ENCODE results near the gene LMF2. TPM values are rescaled to one million over a fixed set of nuclear protein-coding genes. Genes with fewer than 3 reads are reported as not detected.
A peak's percentile ranks its signal among the peaks of the same experiment; 100 is the strongest.

LMF2 gene
- total RNA-seq, 3 donors from 2014 or later (not counting 1 experiment from before 2014, with no cell fraction given) = 114 to 129 (median 122) TPM

DNA sequence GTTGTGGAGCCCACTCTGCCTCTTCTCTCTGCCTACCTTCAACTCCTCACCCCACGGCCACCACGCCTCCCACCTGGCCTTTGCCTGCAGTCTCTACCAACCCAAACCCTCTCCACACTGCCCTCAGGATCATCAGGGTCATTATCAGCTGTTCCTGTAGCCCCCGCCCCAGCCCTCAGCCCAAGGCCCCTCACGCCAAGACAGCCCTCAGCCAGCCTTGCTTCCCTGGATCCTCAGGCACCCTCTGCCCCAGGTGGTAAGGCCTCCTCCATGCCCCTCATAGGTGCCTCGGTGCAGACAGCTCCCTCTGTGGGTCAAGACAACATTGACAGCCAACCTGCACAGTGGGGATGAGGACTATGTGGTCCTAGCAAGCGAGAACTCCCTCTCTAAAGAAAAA is 34.4 kb downstream of the LMF2 start:
- ATAC-seq (no peak), DNase-seq (peak in 1 of 2 donors; percentile 76)
- intact Hi-C loops (cut with micrococcal nuclease) = loop anchor here (5.0 kb wide), 1 partner anchor 34 kb away; the partner anchor contains the start of genes LMF2 and NCAPH2
- 69% methylated on average over 6 of the region's 6 CpGs for WGBS (ENCODE audit: insufficient coverage)
- Histone ChIP-seq H3K4me3 (ENCODE audit: low read length) (no peak overlapping the region), H3K36me3 (ENCODE audit: control insufficient read depth, insufficient read depth, low read length) (peaks cover 4% of the 10 kb centered on the region), H3K27me3 (ENCODE audit: control insufficient read depth, insufficient read depth, low read length) (no peaks in the 10 kb centered on the region), H3K9me3 (ENCODE audit: control insufficient read depth, insufficient read depth, low read length) (no peaks in the 10 kb centered on the region), H3K27ac (ENCODE audit: low read length) (peak overlapping the region; percentile 54), H3K4me1 (ENCODE audit: control insufficient read depth, insufficient read depth, low read length) (peaks cover 68% of the 10 kb centered on the region)
- peaks cover 33 to 67% of the 10 kb centered on the region in 2 donors for H3K4me1 Mint-ChIP-seq
- TF ChIP-seq, protein P1, sequence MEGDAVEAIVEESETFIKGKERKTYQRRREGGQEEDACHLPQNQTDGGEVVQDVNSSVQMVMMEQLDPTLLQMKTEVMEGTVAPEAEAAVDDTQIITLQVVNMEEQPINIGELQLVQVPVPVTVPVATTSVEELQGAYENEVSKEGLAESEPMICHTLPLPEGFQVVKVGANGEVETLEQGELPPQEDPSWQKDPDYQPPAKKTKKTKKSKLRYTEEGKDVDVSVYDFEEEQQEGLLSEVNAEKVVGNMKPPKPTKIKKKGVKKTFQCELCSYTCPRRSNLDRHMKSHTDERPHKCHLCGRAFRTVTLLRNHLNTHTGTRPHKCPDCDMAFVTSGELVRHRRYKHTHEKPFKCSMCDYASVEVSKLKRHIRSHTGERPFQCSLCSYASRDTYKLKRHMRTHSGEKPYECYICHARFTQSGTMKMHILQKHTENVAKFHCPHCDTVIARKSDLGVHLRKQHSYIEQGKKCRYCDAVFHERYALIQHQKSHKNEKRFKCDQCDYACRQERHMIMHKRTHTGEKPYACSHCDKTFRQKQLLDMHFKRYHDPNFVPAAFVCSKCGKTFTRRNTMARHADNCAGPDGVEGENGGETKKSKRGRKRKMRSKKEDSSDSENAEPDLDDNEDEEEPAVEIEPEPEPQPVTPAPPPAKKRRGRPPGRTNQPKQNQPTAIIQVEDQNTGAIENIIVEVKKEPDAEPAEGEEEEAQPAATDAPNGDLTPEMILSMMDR (IDR thresholded peaks at IDR 0.05) = no peak
- peak overlapping the region; percentile 97 for H3K4me3 Mint-ChIP-seq
- no peaks in the 10 kb centered on the region for H3K27me3 Mint-ChIP-seq (ENCODE audit: low read depth in 2 of 2)
- H3K9me3 Mint-ChIP-seq = no peaks in the 10 kb centered on the region
- H3K36me3 Mint-ChIP-seq = no peaks in the 10 kb centered on the region
- H3K27ac Mint-ChIP-seq = peak overlapping the region; percentile 79

DNA sequence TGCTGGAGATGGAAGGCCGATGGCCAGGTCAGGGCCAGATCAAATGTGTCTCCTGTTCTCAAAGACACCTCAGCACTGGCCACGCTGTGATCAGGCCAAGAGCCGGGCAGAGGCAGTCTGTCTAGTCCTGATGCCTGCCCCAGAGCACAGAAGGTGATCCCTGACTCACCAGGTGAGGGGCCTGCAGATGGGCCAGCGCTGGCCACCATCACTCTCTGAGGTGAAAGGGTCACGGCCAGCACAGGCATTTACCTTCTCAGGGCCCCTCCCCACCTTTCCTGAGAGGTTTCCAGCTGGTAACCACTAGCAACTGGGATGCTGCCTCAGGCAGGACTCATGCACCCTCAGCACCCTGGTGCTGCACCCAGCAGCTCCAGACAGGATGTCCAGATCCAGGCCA is 35.5 kb downstream of the LMF2 start:
- Mint-ChIP-seq H3K9me3 (no peaks in the 10 kb centered on the region), H3K4me3 (peak overlapping the region; percentile 53), H3K36me3 (no peaks in the 10 kb centered on the region), H3K4me1 (peaks cover 37 to 66% of the 10 kb centered on the region in 2 donors), H3K27me3 (ENCODE audit: low read depth in 2 of 2) (no peaks in the 10 kb centered on the region), H3K27ac (no peak overlapping the region)
- TF ChIP-seq, protein P1 (IDR thresholded peaks at IDR 0.05) = no peak
- DNase-seq = no peak
- WGBS (ENCODE audit: insufficient coverage) = 88% methylated on average over 5 of the region's 5 CpGs
- peaks cover 72% of the 10 kb centered on the region for H3K4me1 ChIP-seq (ENCODE audit: control insufficient read depth, insufficient read depth, low read length)
- peak overlapping the region; percentile 91 for H3K27ac ChIP-seq (ENCODE audit: low read length)
- H3K4me3 ChIP-seq (ENCODE audit: low read length) = no peak overlapping the region
- ATAC-seq = no peak
- H3K27me3 ChIP-seq (ENCODE audit: control insufficient read depth, insufficient read depth, low read length) = no peaks in the 10 kb centered on the region
- no peaks in the 10 kb centered on the region for H3K9me3 ChIP-seq (ENCODE audit: control insufficient read depth, insufficient read depth, low read length)
- intact Hi-C loops (cut with micrococcal nuclease) = loop anchor here (5.0 kb wide), 1 partner anchor 35 kb away; the partner anchor contains the start of genes LMF2 and NCAPH2
- H3K36me3 ChIP-seq (ENCODE audit: control insufficient read depth, insufficient read depth, low read length) = peaks cover 13% of the 10 kb centered on the region

DNA sequence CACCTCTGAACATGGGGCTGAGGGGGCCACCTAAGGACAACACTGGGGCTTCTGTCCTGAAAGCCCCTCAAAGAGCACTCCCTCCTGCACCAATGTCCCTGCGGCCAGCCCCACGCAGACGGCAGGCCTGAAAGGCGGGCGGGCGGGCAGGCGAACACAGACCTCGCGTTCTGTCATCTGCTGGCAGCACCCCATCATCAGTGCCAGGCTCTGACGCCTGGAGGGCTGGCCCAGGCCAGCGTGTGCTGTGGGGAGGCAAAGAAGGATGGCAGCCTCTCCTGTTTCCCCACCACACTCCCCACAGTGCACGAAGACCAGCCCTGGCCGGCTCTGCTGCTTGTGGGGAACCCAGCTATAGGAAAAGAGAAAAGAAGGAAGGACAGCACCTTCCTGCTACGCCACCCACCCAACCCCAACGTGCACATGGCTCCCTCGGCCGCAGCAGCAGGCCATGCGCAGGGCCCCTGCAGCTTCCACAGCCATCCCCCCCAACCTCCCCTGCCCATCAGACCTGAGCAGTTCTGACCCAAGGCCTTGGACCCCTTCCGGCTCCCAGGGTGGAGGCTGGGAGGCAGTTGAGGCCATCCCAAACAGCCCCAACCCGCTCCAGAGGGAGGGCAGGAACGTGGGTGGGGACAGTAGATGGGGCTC is 36.2 kb downstream of the LMF2 start:
- Mint-ChIP-seq H3K9me3 (no peaks in the 10 kb centered on the region), H3K4me3 (peak overlapping the region; percentile 71), H3K27ac (peak overlapping the region; percentile 80 to 91), H3K4me1 (peaks cover 41 to 73% of the 10 kb centered on the region in 2 donors), H3K36me3 (no peaks in the 10 kb centered on the region), H3K27me3 (ENCODE audit: low read depth in 2 of 2) (no peaks in the 10 kb centered on the region)
- H3K4me1 ChIP-seq (ENCODE audit: control insufficient read depth, insufficient read depth, low read length) = peaks cover 72% of the 10 kb centered on the region
- WGBS (ENCODE audit: insufficient coverage) = 74% methylated on average over 21 of the region's 21 CpGs
- H3K9me3 ChIP-seq (ENCODE audit: control insufficient read depth, insufficient read depth, low read length) = no peaks in the 10 kb centered on the region
- peaks cover 19% of the 10 kb centered on the region for H3K36me3 ChIP-seq (ENCODE audit: control insufficient read depth, insufficient read depth, low read length)
- TF ChIP-seq, protein P1 (IDR thresholded peaks at IDR 0.05) = no peak
- peak overlapping the region; percentile 91 for H3K27ac ChIP-seq (ENCODE audit: low read length)
- ATAC-seq (no peak), DNase-seq (no peak)
- intact Hi-C loops (cut with micrococcal nuclease) = loop anchor here (5.0 kb wide), 1 partner anchor 36 kb away; the partner anchor contains the start of genes LMF2 and NCAPH2
- no peak overlapping the region for H3K4me3 ChIP-seq (ENCODE audit: low read length)
- H3K27me3 ChIP-seq (ENCODE audit: control insufficient read depth, insufficient read depth, low read length) = no peaks in the 10 kb centered on the region

All from natural killer cell (primary cell).